GM12875 (cell line): Measurements from ENCODE around the gene HOXB9.

ENCODE experiments used
- H3K4me3 ChIP-seq: one replicate; pipeline ENCODE4 v1.5.1; 2011; ENCODE audit warnings: low read depth, low read length, control low read depth
- TF ChIP-seq, protein P1 (sequence below): IDR thresholded peaks from 2 replicates; pipeline ENCODE4 v1.5.1; 2011; ENCODE audit warnings: low read depth, mild to moderate bottlenecking, control low read depth, inconsistent platforms, low read length, moderate library complexity, borderline replicate concordance; ENCODE audit not compliant: insufficient read depth

HOXB9 gene

DNA sequence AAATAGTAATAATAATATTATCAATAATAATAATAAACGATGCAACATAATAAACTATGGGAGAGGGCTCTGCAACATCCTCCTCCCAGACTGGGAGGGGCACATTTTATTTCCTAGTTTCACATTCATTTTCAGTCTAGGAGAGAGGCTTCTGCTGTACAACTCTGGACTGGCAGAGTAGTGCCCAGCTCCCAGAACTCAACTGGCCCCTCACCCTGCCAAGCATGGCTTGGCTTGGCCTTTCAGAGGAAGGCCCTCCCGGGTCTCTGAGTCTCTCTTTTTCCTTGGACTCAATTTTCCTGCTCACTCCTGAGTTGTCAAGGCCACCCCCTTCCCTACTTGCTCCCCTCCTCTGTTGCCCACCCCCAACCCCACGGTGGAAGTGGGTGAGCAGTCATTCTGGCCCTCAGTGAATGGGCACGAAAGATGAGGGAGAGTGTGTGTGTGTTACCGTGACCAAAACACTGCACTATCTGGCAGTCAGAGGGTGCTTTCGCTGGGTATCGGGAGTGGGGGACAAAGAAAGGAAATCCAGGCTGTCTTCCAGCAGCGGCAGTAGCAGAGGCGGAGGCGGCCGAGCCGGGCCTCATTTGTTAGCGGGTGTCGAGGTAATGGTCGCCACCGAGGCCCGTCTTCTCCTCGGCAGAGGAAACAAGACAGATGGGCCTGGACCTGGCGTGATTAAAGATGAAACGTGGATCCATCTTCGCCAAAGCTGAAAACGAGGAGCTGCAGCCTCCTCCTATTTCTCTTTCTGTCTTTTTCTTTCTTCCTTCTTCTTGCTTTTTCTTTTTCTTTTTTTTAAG is 50.3 kb downstream of the HOXB9 start:
- no peak overlapping the region for H3K4me3 ChIP-seq
- TF ChIP-seq, protein P1, sequence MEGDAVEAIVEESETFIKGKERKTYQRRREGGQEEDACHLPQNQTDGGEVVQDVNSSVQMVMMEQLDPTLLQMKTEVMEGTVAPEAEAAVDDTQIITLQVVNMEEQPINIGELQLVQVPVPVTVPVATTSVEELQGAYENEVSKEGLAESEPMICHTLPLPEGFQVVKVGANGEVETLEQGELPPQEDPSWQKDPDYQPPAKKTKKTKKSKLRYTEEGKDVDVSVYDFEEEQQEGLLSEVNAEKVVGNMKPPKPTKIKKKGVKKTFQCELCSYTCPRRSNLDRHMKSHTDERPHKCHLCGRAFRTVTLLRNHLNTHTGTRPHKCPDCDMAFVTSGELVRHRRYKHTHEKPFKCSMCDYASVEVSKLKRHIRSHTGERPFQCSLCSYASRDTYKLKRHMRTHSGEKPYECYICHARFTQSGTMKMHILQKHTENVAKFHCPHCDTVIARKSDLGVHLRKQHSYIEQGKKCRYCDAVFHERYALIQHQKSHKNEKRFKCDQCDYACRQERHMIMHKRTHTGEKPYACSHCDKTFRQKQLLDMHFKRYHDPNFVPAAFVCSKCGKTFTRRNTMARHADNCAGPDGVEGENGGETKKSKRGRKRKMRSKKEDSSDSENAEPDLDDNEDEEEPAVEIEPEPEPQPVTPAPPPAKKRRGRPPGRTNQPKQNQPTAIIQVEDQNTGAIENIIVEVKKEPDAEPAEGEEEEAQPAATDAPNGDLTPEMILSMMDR, result no peak

DNA sequence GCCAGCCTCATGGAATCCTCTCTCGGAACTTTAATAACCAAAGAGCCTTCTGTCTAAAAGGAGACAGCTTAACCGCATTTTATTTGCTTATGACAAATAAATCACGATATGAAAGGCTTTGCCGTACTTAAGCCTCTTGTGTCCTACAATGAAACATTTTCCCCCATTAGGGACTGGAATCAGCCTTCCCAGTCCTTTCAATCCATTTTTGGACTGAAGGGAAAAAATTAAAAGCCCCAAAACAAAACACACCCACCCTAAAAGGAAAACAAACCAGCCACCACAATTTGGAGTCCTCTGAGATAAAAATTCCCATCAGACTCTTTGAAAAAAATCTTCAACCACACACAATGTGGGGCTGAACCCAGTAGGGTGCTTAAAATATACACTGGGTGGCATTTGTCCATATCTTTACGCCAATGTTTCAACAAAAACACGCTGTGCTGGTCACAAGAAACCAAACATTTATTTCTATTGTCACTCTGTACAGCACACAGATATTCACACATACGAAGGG is 51.0 kb downstream of the HOXB9 start:
- TF ChIP-seq, protein P1, result no peak
- no peak overlapping the region for H3K4me3 ChIP-seq

DNA sequence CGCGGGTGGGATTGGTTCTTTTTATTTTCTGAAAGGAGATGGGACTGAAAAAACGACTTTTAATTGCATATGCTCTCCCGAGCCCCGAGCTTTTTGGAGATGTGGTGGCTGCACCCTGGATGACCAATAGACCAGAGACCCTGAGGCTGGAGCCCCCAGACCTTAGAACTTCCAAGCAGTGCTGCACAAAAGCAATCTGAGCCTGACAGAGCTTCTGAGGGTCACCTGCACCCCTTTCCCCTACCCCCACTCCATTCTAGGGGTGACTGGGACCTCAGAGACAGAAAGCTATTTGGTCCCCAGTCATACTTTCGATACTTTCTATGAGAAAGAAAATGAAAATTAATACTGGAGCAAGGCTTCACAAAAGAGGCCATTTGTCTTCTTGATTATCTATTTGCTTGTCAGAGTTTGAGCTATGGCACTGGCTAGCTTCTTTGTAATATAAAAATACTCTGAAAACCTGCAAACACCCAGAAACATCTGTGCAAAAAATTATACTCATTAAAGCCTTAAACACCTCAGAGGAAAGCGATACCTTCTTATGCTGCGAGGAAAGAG is 51.6 kb downstream of the HOXB9 start:
- TF ChIP-seq, protein P1, result no peak
- H3K4me3 ChIP-seq, result no peak overlapping the region

- no peak overlapping the region for H3K4me3 ChIP-seq
Measured at GRCh38 chr17:48571826-48572417, 54.2 kb downstream of the HOXB9 start.

More at GRCh38 chr17:48571826-48572417, 54.2 kb downstream of the HOXB9 start:
- TF ChIP-seq, protein P1, result no peak
